Smooth muscle cell (in vitro differentiated cells): Measurements from ENCODE around the gene BCR. TPM values are rescaled to one million over a fixed set of nuclear protein-coding genes. Genes with fewer than 3 reads are reported as not detected.

Source experiments
- DNase-seq: peaks from one replicate; lab custom pipeline; 2025; ENCODE audit not compliant: unreplicated experiment; lab: John Stamatoyannopoulos, UW
- H2AFZ ChIP-seq: fragments of 200-600 bp; sonication (generic); 2 replicates; pipeline ENCODE4 v1.6.0; 2016; ENCODE audit warnings: antibody characterized with exemption, low read depth, mild to moderate bottlenecking
- H3F3A ChIP-seq: fragments of 200-600 bp; sonication (generic); 2 replicates; pipeline ENCODE4 v1.6.0; 2017; ENCODE audit warnings: antibody characterized with exemption, low read depth
- H3K27ac ChIP-seq: fragments of 200-600 bp; sonication (generic); 2 replicates; pipeline ENCODE4 v1.5.1; 2016; ENCODE audit warnings: low read depth, mild to moderate bottlenecking
- H3K27me3 ChIP-seq: fragments of 200-600 bp; sonication (generic); 2 replicates; pipeline ENCODE4 v1.6.1; 2016; ENCODE audit warnings: low read depth, mild to moderate bottlenecking
- H3K36me3 ChIP-seq: fragments of 200-600 bp; sonication (generic); 2 replicates; pipeline ENCODE4 v1.5.1; 2016; ENCODE audit warnings: low read depth
- H3K4me1 ChIP-seq: fragments of 200-600 bp; sonication (generic); 2 replicates; pipeline ENCODE4 v1.5.1; 2016; ENCODE audit warnings: low read depth
- H3K4me2 ChIP-seq: fragments of 200-600 bp; sonication (generic); 2 replicates; pipeline ENCODE4 v1.6.0; 2016; ENCODE audit warnings: mild to moderate bottlenecking
- H3K4me3 ChIP-seq: fragments of 200-600 bp; sonication (generic); 2 replicates; pipeline ENCODE4 v1.5.1; 2016; ENCODE audit warnings: mild to moderate bottlenecking
- H3K79me2 ChIP-seq: fragments of 200-600 bp; sonication (generic); 2 replicates; pipeline ENCODE4 v1.6.0; 2016; ENCODE audit warnings: low read depth, mild to moderate bottlenecking
- H3K9ac ChIP-seq: fragments of 200-600 bp; sonication (generic); 2 replicates; pipeline ENCODE4 v1.6.0; 2016; ENCODE audit warnings: low read depth
- H3K9me3 ChIP-seq: fragments of 200-600 bp; sonication (generic); replicated peaks from 2 replicates; pipeline ENCODE4 v1.5.1; 2016; ENCODE audit warnings: low read depth
- H4K20me1 ChIP-seq: fragments of 200-600 bp; sonication (generic); 2 replicates; pipeline ENCODE4 v1.6.0; 2016; ENCODE audit warnings: low read depth
- CTCF ChIP-seq: fragments of 200-600 bp; sonication (generic); IDR thresholded peaks from 2 replicates; pipeline ENCODE4 v1.5.1; 2017; ENCODE audit warnings: borderline replicate concordance, mild to moderate bottlenecking, antibody characterized with exemption; ENCODE audit not compliant: insufficient read depth, poor library complexity, severe bottlenecking
- WGBS: methylation state at CpG from one replicate; pipeline ENCODE4 v1.1.7; 2016; ENCODE audit warnings: low lambda C conversion rate; 5-methylcytosine and 5-hydroxymethylcytosine counted together
- polyA plus RNA-seq: library from polyadenylated mRNA; unstranded; fragments of >200 nt; fragmentation: Nextera tagmentation; extraction: Ambion mirVana; gene quantifications from 2 replicates; pipeline ENCODE4 v1.2.1, GENCODE V29; 2016
- total RNA-seq: library from RNA; depleted of rRNA; stranded (reverse); fragments of >200 nt; gene quantifications from 2 replicates; pipeline ENCODE4 v1.2.3, GENCODE V29; 2014

Gene BCR
- total and polyA plus RNA-seq, 2 experiments from 2014 or later: 11.1 to 13.4 TPM

- H3K9ac ChIP-seq: no peak overlapping the region
Observed at GRCh38 chr22:23203452-23204124, 23.3 kb downstream of the BCR start.

GRCh38 chr22:23204125-23204488, 23.8 kb downstream of the BCR start:
- H3F3A ChIP-seq: no peaks in the 10 kb centered on the region
- H3K27me3 ChIP-seq: no peaks in the 10 kb centered on the region
- no peak overlapping the region for H3K9ac ChIP-seq
- peaks cover 6% of the 10 kb centered on the region for H3K4me1 ChIP-seq
- H3K79me2 ChIP-seq: peaks cover 13% of the 10 kb centered on the region
- no peak overlapping the region for H3K4me2 ChIP-seq
- no peak overlapping the region for H3K4me3 ChIP-seq
- H3K27ac ChIP-seq: no peak overlapping the region
- TF ChIP-seq CTCF: no peak
- DNase-seq: no peak
- H4K20me1 ChIP-seq: peaks cover 96% of the 10 kb centered on the region
- H3K36me3 ChIP-seq: no peaks in the 10 kb centered on the region
- no peaks in the 10 kb centered on the region for H3K9me3 ChIP-seq
- H2AFZ ChIP-seq: no peak overlapping the region
- WGBS: 96% methylated on average over 11 of the region's 11 CpGs

More at GRCh38 chr22:23203452-23204124, 23.3 kb downstream of the BCR start:
- no peaks in the 10 kb centered on the region for H3K9me3 ChIP-seq
- no peaks in the 10 kb centered on the region for H3K27me3 ChIP-seq
- H3K4me3 ChIP-seq: no peak overlapping the region
- peaks cover 17% of the 10 kb centered on the region for H3K79me2 ChIP-seq
- H3K27ac ChIP-seq: no peak overlapping the region
- 94% methylated on average over 7 of the region's 7 CpGs for WGBS
- H3F3A ChIP-seq: no peaks in the 10 kb centered on the region
- H2AFZ ChIP-seq: no peak overlapping the region
- peaks cover 7% of the 10 kb centered on the region for H3K4me1 ChIP-seq
- DNase-seq: no peak
- H4K20me1 ChIP-seq: peaks cover 96% of the 10 kb centered on the region
- no peaks in the 10 kb centered on the region for H3K36me3 ChIP-seq
- no peak overlapping the region for H3K4me2 ChIP-seq
- no peak for TF ChIP-seq CTCF

- Histone ChIP-seq H2AFZ (no peak overlapping the region), H3K79me2 (peaks cover 15% of the 10 kb centered on the region), H3K4me3 (no peak overlapping the region), H3K9me3 (no peaks in the 10 kb centered on the region), H3K27ac (no peak overlapping the region), H3K4me1 (peaks cover under 1% of the 10 kb centered on the region), H3K9ac (no peak overlapping the region), H3K27me3 (no peaks in the 10 kb centered on the region), H3F3A (no peaks in the 10 kb centered on the region), H3K36me3 (no peaks in the 10 kb centered on the region), H3K4me2 (no peak overlapping the region), H4K20me1 (peaks cover 96% of the 10 kb centered on the region)
- no peak for DNase-seq
- TF ChIP-seq CTCF: no peak
- WGBS: 97% methylated on average over 11 of the region's 11 CpGs
Observed at GRCh38 chr22:23204541-23205157, 24.3 kb downstream of the BCR start.
